Epithelial cell of proximal tubule (primary cell): ENCODE measurements around the gene FIGN. TPM values are rescaled to one million over a fixed set of nuclear protein-coding genes. Genes with fewer than 3 reads are reported as not detected.

Experiments
- DNase-seq: peaks from one replicate; pipeline ENCODE4 v3.0.0-alpha.2; 2011; ENCODE audit warnings: low read depth
- H3K4me3 ChIP-seq: 2 replicates; pipeline ENCODE4 v1.5.1; 2011; ENCODE audit warnings: low read depth, mild to moderate bottlenecking, low read length
- total RNA-seq: library from RNA; depleted of rRNA; stranded (reverse); fragments of >200 nt; gene quantifications from 2 replicates; pipeline ENCODE4 v1.2.3, GENCODE V29; 2015
- TF ChIP-seq, protein P1 (sequence below): conservative IDR thresholded peaks from 2 replicates; pipeline ENCODE4 v1.5.1; 2012; ENCODE audit warnings: low read depth, mild to moderate bottlenecking, low read length

FIGN gene
- total RNA-seq, 1 donor from 2014 or later: 3.2 TPM

DNA sequence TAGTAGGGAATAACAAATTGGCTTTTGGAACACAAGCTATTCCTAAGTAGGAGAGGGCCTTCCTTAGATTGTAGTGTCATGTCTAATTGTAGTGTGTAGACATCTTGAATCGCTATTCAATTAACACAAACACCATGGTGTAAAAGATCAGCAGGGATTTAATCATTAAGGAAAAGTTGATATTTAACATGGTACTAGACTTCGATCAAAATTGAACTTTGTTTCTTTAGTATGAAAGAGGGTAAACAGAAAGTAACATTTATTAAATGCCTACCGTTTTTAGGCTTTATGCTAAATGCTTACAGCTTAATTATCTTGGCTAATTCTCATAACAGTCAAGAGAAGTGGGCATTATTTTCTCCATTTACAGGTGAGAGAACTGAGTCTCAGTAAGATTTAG, 37.5 kb upstream of the FIGN start:
- H3K4me3 ChIP-seq: no peak overlapping the region
- DNase-seq: no peak
- TF ChIP-seq, protein P1, sequence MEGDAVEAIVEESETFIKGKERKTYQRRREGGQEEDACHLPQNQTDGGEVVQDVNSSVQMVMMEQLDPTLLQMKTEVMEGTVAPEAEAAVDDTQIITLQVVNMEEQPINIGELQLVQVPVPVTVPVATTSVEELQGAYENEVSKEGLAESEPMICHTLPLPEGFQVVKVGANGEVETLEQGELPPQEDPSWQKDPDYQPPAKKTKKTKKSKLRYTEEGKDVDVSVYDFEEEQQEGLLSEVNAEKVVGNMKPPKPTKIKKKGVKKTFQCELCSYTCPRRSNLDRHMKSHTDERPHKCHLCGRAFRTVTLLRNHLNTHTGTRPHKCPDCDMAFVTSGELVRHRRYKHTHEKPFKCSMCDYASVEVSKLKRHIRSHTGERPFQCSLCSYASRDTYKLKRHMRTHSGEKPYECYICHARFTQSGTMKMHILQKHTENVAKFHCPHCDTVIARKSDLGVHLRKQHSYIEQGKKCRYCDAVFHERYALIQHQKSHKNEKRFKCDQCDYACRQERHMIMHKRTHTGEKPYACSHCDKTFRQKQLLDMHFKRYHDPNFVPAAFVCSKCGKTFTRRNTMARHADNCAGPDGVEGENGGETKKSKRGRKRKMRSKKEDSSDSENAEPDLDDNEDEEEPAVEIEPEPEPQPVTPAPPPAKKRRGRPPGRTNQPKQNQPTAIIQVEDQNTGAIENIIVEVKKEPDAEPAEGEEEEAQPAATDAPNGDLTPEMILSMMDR: no peak

DNA sequence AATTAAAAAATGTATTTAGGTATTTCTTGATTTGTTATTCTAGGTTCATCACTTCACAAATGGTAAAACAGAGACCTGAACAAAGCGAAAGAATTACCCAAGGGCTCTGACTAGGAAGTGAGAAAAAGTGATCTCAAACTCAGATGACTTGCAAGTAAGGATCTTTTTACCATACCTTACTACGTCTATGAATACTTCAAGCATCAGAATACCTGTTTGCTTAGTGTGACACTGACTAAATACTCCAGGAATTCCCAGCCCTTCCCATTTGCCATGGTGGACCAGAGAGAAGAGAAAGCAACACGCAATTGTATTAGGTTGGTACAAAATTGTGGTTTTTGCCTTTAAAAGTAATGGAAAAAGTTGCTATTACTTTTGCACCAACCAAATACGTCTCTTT, 35.8 kb upstream of the FIGN start:
- TF ChIP-seq, protein P1: no peak
- H3K4me3 ChIP-seq: no peak overlapping the region
- no peak for DNase-seq

DNA sequence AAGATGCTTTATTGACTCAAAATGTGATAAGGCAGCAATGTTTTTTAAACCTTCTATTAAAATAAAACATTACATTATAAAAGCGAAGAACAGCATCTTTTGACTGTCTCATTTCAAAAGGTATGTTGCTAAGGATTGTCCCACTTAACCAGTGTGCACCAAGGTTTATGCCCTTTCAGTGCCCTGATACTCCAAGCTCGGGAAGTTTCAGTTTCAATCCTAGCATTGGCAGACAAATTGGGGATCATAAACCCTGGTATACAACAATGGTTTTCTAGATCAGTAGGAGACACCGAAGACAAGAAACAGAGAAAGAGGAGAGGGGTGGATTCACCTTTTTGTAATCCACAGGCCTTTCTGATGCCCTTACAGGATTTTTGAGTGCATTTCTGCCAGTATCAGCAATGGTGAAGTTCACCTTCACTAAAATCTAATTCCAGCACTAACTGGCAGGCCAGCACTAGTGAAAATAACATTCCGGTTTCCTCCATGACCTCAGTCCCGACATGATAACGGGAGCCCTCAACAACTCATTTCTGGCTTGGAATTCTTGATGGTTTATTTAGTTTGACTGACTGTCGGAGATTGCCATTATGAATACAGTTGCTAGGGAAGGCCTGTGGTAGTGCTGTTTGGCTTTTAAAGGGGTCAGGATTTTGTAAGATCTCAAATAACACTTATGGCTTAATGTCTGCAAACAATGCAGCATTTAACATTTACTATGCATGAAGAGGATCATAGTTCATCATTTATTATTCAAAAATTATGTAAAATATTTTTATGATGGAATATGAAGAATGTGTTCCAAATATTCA, 33.3 kb upstream of the FIGN start:
- TF ChIP-seq, protein P1: no peak
- DNase-seq: no peak
- H3K4me3 ChIP-seq: no peak overlapping the region

DNA sequence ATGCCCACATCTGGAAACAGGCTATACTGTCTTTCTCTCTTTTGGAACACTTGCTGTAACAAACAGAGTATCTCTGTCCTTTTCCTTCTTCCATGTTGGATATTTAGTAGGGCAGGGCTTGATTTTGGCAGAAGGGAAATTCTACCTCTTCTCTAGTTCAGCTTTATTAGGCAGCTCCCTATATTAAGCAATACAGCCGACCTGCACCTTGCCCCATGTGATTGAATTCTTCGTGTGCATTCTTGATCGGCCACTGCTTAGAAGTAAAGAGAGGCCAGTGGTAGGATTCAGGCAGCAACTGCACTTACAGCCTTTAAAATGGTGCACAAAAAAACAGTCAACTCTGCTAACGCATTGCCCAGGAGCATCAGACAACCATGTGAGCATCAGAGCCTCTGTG, 31.3 kb upstream of the FIGN start:
- TF ChIP-seq, protein P1: no peak
- H3K4me3 ChIP-seq: no peak overlapping the region

DNA sequence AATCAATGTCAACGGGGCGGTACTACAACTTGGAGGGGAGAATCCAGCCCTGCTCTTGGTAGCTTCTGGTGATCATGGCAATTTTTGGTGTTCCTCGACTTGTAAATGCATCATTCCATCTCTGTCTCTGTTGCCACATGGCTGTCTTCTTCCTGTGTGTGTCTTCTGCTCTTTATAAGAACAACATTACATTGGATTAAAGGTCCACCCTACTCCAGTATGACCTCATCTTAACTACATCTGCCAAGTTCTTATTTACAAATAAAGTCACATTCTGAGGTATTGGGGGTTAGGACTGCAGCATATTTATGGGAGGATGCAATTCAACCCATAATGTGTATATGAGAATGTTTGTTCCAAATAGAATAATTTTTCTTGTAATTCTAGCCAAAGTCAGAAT, 28.8 kb upstream of the FIGN start:
- DNase-seq: no peak
- TF ChIP-seq, protein P1: no peak
- H3K4me3 ChIP-seq: no peak overlapping the region

More for the DNA sequence above, 31.3 kb upstream of the FIGN start:
- DNase-seq: no peak

DNA sequence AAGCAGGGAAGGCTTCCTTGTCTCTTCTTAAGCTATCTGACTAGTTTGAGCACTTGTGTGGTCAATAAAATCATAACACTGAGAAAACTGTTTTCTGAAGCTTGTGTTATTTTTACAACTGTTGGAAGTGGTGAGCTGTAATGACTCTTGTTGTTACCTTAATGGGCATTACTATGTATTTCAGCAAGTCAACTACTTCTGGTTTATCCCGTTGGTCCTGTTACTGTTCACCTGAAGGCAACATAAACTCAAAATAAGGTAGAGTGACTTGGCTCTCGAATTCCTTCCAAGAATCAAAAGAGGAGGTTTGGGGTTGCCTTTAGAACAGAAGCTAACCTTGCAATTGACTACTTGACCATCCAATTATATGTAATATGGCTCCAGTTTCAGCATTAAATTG, 23.2 kb upstream of the FIGN start:
- no peak overlapping the region for H3K4me3 ChIP-seq
- TF ChIP-seq, protein P1: no peak
- DNase-seq: no peak

DNA sequence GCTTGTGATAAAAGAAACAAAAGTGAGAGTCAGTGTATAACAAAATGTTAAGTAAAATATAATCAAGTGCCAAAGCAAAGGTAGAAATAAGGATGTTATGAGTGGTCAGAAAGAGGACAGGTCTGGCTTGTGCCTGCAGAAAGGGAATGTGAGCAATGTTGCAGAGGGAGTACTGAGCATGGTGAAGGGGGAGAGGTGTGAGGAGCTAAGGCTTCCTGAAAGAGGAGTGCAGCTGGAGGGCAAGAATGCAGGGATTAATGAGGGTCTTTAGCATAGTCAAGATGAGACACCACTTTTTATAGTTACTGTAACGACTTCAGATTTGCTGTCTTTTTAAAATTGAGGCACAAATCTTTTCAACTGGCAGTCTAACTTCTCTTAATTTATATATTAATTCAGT, 22.0 kb upstream of the FIGN start:
- no peak for DNase-seq
- H3K4me3 ChIP-seq: no peak overlapping the region
- TF ChIP-seq, protein P1: no peak
